SIG-M5 treated with dmso at 0.1 percent for 504 hours (cell line): Measurements from ENCODE around the gene SHISA9.

Experiments used
- DNase-seq: peaks from one replicate; lab custom pipeline; 2025; ENCODE audit not compliant: unreplicated experiment; lab: John Stamatoyannopoulos, UW

Gene SHISA9

GRCh38 chr16:13063457-13063856 is 162.1 kb downstream of the SHISA9 start:
- no peak for DNase-seq

GRCh38 chr16:13064821-13065220 is 163.4 kb downstream of the SHISA9 start:
- no peak for DNase-seq

GRCh38 chr16:13067648-13068047 is 166.2 kb downstream of the SHISA9 start:
- DNase-seq = no peak

GRCh38 chr16:13068912-13069583 is 167.7 kb downstream of the SHISA9 start:
- no peak for DNase-seq

GRCh38 chr16:13070268-13070667 is 168.9 kb downstream of the SHISA9 start:
- DNase-seq = no peak

- no peak for DNase-seq
These were observed 175.5 kb downstream of the SHISA9 start for GRCh38 chr16:13076878-13077277.

- DNase-seq = no peak
These were observed 176.4 kb downstream of the SHISA9 start for GRCh38 chr16:13077816-13078215.

- no peak for DNase-seq
These were observed 179.1 kb downstream of the SHISA9 start for GRCh38 chr16:13080531-13080930.

- DNase-seq = no peak
These were observed 180.5 kb downstream of the SHISA9 start for GRCh38 chr16:13081825-13082331.

GRCh38 chr16:13083681-13084080 is 182.3 kb downstream of the SHISA9 start:
- no peak for DNase-seq

GRCh38 chr16:13084331-13084730 is 182.9 kb downstream of the SHISA9 start:
- no peak for DNase-seq

GRCh38 chr16:13093661-13094060 is 192.3 kb downstream of the SHISA9 start:
- DNase-seq = no peak

GRCh38 chr16:13095061-13095460 is 193.7 kb downstream of the SHISA9 start:
- no peak for DNase-seq

- no peak for DNase-seq
These were observed 197.1 kb downstream of the SHISA9 start for GRCh38 chr16:13098536-13098935.

- no peak for DNase-seq
These were observed 198.4 kb downstream of the SHISA9 start for GRCh38 chr16:13099822-13100221.

GRCh38 chr16:13100970-13101369 is 199.6 kb downstream of the SHISA9 start:
- no peak for DNase-seq

- DNase-seq = no peak
These were observed 200.4 kb downstream of the SHISA9 start for GRCh38 chr16:13101828-13102227.

GRCh38 chr16:13102401-13102800 is 201.0 kb downstream of the SHISA9 start:
- no peak for DNase-seq

- no peak for DNase-seq
These were observed 202.6 kb downstream of the SHISA9 start for GRCh38 chr16:13103831-13104530.

GRCh38 chr16:13104772-13105171 is 203.4 kb downstream of the SHISA9 start:
- DNase-seq = no peak

GRCh38 chr16:13105427-13105826 is 204.0 kb downstream of the SHISA9 start:
- no peak for DNase-seq

- DNase-seq = no peak
These were observed 205.1 kb downstream of the SHISA9 start for GRCh38 chr16:13106464-13106863.

GRCh38 chr16:13108126-13108525 is 206.7 kb downstream of the SHISA9 start:
- DNase-seq = no peak
